Endothelial cell of umbilical vein (primary cell): ENCODE data around the gene MAMDC2. TPM values are rescaled to one million over a fixed set of nuclear protein-coding genes. Genes with fewer than 3 reads are reported as not detected.

Experiments used
- BruUV-seq: library from RNA; stranded (reverse); fragments of 400-500 nt; replicated peaks from 2 replicates; lab custom pipeline; 2021; lab: Mats Ljungman, UMichigan
- CTCF ChIA-PET: fragments of 300-600, 350-600 bp; sonication (Branson Sonifier 250); formaldehyde crosslinking; loops from one replicate; lab custom pipeline; 2021; ENCODE audit warnings: antibody characterized with exemption, inconsistent platforms; lab: Charles Lee
- POLR2A ChIA-PET: fragments of 300-600, 350-600 bp; sonication (Branson Sonifier 250); formaldehyde crosslinking; loops from one replicate; lab custom pipeline; 2021; ENCODE audit warnings: antibody characterized with exemption, inconsistent platforms; lab: Charles Lee
- DNase-seq: peaks from one replicate; pipeline ENCODE4 v3.0.0-alpha.2; 2011; ENCODE audit warnings: low read depth, low spot score
- FAIRE-seq: peaks from 2 replicates; lab custom pipeline; 2011; peaks lifted over from hg19 to GRCh38; lab: Jason Lieb, UNC
- H2AFZ ChIP-seq: 2 replicates; pipeline ENCODE4 v1.6.0; 2012; ENCODE audit warnings: low read depth, low read length, control low read depth, inconsistent platforms
- H3K27ac ChIP-seq: 2 replicates; pipeline ENCODE4 v1.5.1; 2011; ENCODE audit warnings: low read depth, mild to moderate bottlenecking, control low read depth, low read length, moderate library complexity; ENCODE audit not compliant: insufficient read depth
- H3K27me3 ChIP-seq, 2 experiments: 2 replicates each; pipeline versions ENCODE4 v1.6.0 to v1.6.1; 2011; ENCODE audit warnings: low read length in 2 of 2, mixed read lengths in 1 of 2; ENCODE audit not compliant: control insufficient read depth in 2 of 2, insufficient read depth in 2 of 2
- H3K36me3 ChIP-seq, 2 experiments: 2 replicates in 1 of 2; 3 replicates in 1 of 2; pipeline ENCODE4 v1.5.1; 2011; ENCODE audit warnings: low read length in 2 of 2, mild to moderate bottlenecking in 1 of 2, moderate library complexity in 1 of 2; ENCODE audit not compliant: control insufficient read depth in 2 of 2, insufficient read depth in 2 of 2; ENCODE audit errors: extremely low read depth in 1 of 2
- H3K4me1 ChIP-seq: 3 replicates; pipeline ENCODE4 v1.5.1; 2011; ENCODE audit warnings: mild to moderate bottlenecking, low read length; ENCODE audit not compliant: control insufficient read depth, insufficient read depth; ENCODE audit errors: extremely low read depth
- H3K4me2 ChIP-seq: 2 replicates; pipeline ENCODE4 v1.6.1; 2011; ENCODE audit warnings: low read length, control low read depth, mixed read lengths; ENCODE audit not compliant: insufficient read depth
- H3K4me3 ChIP-seq, 3 experiments: fragments of 200-600 bp in 1 of 3; sonication (generic), shearing (Covaris generic) in 1 of 3; replicated peaks in 1 of 3; 2 replicates each; pipeline ENCODE4 v1.5.1; 2011 to 2016; ENCODE audit warnings: control low read depth in 3 of 3, low read length in 3 of 3, mild to moderate bottlenecking in 2 of 3, inconsistent platforms in 1 of 3, low read depth in 1 of 3, moderate library complexity in 1 of 3; ENCODE audit not compliant: insufficient read depth in 1 of 3
- H3K79me2 ChIP-seq: 2 replicates; pipeline ENCODE4 v1.6.0; 2012; ENCODE audit warnings: low read length, inconsistent platforms; ENCODE audit not compliant: control insufficient read depth, insufficient read depth
- H3K9ac ChIP-seq: replicated peaks from 2 replicates; pipeline ENCODE3; 2011; ENCODE audit warnings: low read length, control low read depth; ENCODE audit not compliant: insufficient read depth; ENCODE audit errors: extremely low read depth
- H3K9me1 ChIP-seq: replicated peaks from 3 replicates; pipeline ENCODE4 v1.6.0; 2011; ENCODE audit warnings: mild to moderate bottlenecking, low read length; ENCODE audit not compliant: control insufficient read depth, insufficient read depth; ENCODE audit errors: extremely low read depth
- H3K9me3 ChIP-seq: replicated peaks from 2 replicates; pipeline ENCODE4 v1.5.1; 2012; ENCODE audit warnings: low read length, inconsistent platforms; ENCODE audit not compliant: control insufficient read depth, insufficient read depth
- H4K20me1 ChIP-seq: replicated peaks from 2 replicates; pipeline ENCODE3; 2011; ENCODE audit warnings: mild to moderate bottlenecking, low read length; ENCODE audit not compliant: control insufficient read depth, insufficient read depth; ENCODE audit errors: extremely low read depth
- EZH2 ChIP-seq: IDR thresholded peaks from 2 replicates; pipeline ENCODE4 v1.6.1; 2012; ENCODE audit warnings: borderline replicate concordance, low read depth, mild to moderate bottlenecking, moderate library complexity, low read length, inconsistent platforms; ENCODE audit not compliant: severe bottlenecking
- FOS ChIP-seq: IDR thresholded peaks from 2 replicates; pipeline ENCODE4 v1.6.1; 2011; ENCODE audit warnings: mild to moderate bottlenecking, low read length, moderate library complexity, borderline replicate concordance; ENCODE audit not compliant: insufficient read depth
- GATA2 ChIP-seq: IDR thresholded peaks from 2 replicates; pipeline ENCODE4 v1.7.0; 2011; ENCODE audit warnings: low read depth, mild to moderate bottlenecking, moderate library complexity, mixed read lengths, low read length; ENCODE audit not compliant: insufficient read length, insufficient read depth
- JUN ChIP-seq: IDR thresholded peaks from 2 replicates; pipeline ENCODE4 v1.6.1; 2011; ENCODE audit warnings: borderline replicate concordance, low read depth; ENCODE audit not compliant: insufficient read length, insufficient read depth
- MYC ChIP-seq: IDR thresholded peaks from one replicate; pipeline ENCODE4 v1.6.1; 2011; ENCODE audit warnings: mild to moderate bottlenecking, low read depth, low read length
- POLR2A ChIP-seq: IDR thresholded peaks from 2 replicates; pipeline ENCODE4 v1.6.1; 2012; ENCODE audit warnings: low read depth, mild to moderate bottlenecking, control low read depth, low read length
- POLR2AphosphoS5 ChIP-seq: IDR thresholded peaks from 2 replicates; pipeline ENCODE4 v1.6.1; 2012; ENCODE audit warnings: low read depth, mild to moderate bottlenecking, control low read depth, low read length, moderate library complexity; ENCODE audit not compliant: insufficient read depth
- dilution Hi-C: fragments of 300-500 bp; cut with MboI; formaldehyde crosslinking; loops from one replicate; pipeline ENCODE4 v1.15.0; 2019; ENCODE audit warnings: low sequenced_read_pairs; ENCODE audit not compliant: extremely low pct_ligation_motif_present
- intact Hi-C: fragments of 100-400 bp; cut with micrococcal nuclease; formaldehyde crosslinking; loops from one replicate; pipeline ENCODE4 v1.10.0; 2022
- polyA plus RNA-seq, 4 experiments: library from polyadenylated mRNA; depleted of rRNA in 3 of 4; stranded (reverse) in 3 of 4; unstranded in 1 of 4; fragments of >200 nt; gene quantifications; 2 replicates each; pipeline versions ENCODE4 v1.2.1 to v1.2.3, GENCODE V29; 2011 to 2012; ENCODE audit warnings: missing spikeins in 1 of 4
- total RNA-seq: library from RNA; stranded (reverse); gene quantifications from 2 replicates; pipeline ENCODE4 v1.2.3, GENCODE V29; 2021
- TF ChIP-seq, protein P1 (sequence below), 2 donors: IDR thresholded peaks; 1 replicate in 1 of 2; 2 replicates in 1 of 2; pipeline ENCODE4 v1.5.1; 2011; ENCODE audit warnings: low read length in 2 of 2, mild to moderate bottlenecking in 2 of 2, moderate library complexity in 2 of 2, control low read depth in 1 of 2, inconsistent platforms in 1 of 2, low read depth in 1 of 2; ENCODE audit not compliant: insufficient read depth in 1 of 2; ENCODE audit errors: extremely low read depth in 1 of 2
- TF ChIP-seq, protein P2 (sequence below): IDR thresholded peaks from 2 replicates; pipeline ENCODE4 v1.6.1; 2011; ENCODE audit not compliant: insufficient read depth, insufficient read length

Gene MAMDC2
- total and polyA plus RNA-seq, 2 donors (not counting 3 experiments of a cell fraction or from before 2014, with no cell fraction given) = 0.60 to 1.1 TPM

DNA sequence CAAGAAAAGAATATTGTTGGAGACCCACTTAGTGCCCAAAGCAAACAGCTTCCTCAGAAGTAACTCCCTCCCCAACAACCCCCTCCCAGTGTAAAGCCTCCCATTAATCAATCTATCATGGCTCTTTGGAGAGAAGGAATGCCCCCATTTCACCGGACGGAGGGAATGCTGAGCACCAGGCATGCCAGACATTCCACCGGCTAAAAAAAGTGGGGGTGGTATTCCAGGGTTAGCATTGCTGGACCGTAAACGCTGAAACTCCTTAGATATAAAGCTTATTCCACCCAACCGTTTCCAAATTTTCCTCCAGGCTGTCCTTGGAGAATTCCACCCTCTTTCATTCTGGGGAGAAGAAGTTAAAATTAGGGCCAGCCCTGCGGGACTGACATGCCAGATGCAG, 363 bp upstream of the MAMDC2 start:
- peaks cover 8% of the 10 kb centered on the region for H3K4me1 ChIP-seq
- H3K9me1 ChIP-seq = no peaks in the 10 kb centered on the region
- H3K4me2 ChIP-seq = peak overlapping the region; percentile 83
- H3K27me3 ChIP-seq = no peaks in the 10 kb centered on the region
- H2AFZ ChIP-seq = no peak overlapping the region
- dilution Hi-C loops = no loop called here
- CTCF ChIA-PET = interaction anchor here (0.8 to 5.6 kb wide), 6 partner anchors 13 to 107 kb away, joined by 3 to 52 read pairs (median 4); no protein-coding TSS in a partner anchor
- H3K27ac ChIP-seq = no peak overlapping the region
- H3K9me3 ChIP-seq = no peaks in the 10 kb centered on the region
- POLR2A ChIA-PET = no interaction called here
- FAIRE-seq (no peak), DNase-seq (no peak)
- no peaks in the 10 kb centered on the region for H4K20me1 ChIP-seq
- no peaks in the 10 kb centered on the region for H3K79me2 ChIP-seq
- H3K36me3 ChIP-seq = no peaks in the 10 kb centered on the region
- no peak overlapping the region for H3K4me3 ChIP-seq
- BruUV-seq = no TSS peak
- TF ChIP-seq GATA2 (no peak), MYC (no peak), EZH2 (no peak), POLR2AphosphoS5 (no peak), JUN (no peak), POLR2A (no peak), FOS (no peak)
- TF ChIP-seq, protein P1, sequence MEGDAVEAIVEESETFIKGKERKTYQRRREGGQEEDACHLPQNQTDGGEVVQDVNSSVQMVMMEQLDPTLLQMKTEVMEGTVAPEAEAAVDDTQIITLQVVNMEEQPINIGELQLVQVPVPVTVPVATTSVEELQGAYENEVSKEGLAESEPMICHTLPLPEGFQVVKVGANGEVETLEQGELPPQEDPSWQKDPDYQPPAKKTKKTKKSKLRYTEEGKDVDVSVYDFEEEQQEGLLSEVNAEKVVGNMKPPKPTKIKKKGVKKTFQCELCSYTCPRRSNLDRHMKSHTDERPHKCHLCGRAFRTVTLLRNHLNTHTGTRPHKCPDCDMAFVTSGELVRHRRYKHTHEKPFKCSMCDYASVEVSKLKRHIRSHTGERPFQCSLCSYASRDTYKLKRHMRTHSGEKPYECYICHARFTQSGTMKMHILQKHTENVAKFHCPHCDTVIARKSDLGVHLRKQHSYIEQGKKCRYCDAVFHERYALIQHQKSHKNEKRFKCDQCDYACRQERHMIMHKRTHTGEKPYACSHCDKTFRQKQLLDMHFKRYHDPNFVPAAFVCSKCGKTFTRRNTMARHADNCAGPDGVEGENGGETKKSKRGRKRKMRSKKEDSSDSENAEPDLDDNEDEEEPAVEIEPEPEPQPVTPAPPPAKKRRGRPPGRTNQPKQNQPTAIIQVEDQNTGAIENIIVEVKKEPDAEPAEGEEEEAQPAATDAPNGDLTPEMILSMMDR (IDR thresholded peaks at IDR 0.05; ENCODE audit: extremely low read depth in 1 of 2, insufficient read depth in 1 of 2, low read depth in 1 of 2, low read length in 2 of 2) = no peak
- TF ChIP-seq, protein P2, sequence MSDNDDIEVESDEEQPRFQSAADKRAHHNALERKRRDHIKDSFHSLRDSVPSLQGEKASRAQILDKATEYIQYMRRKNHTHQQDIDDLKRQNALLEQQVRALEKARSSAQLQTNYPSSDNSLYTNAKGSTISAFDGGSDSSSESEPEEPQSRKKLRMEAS = no peak
- H3K9ac ChIP-seq = no peak overlapping the region
- intact Hi-C loops = no loop called here
